ENCODE measurements around the gene USP22.

The USP22 gene

DNA sequence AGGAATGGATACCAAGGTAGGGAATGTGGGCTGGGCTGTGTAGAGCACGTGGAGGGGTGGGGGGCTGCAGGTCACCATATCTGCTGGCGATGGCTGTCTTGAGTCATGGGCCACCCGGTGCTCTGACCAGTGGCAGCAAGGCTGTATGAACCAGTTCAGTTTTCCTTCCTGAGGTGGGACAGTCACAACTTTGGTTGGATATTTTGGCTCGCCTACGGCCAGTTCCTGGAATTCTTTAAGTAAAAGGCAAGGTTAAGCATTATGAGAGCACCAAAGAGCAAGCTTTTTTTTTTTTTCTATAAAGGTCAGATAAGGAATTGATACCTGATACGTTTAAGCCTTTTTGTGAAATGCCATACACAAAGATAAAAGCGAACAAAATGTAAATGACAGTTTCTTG is 81.9 kb downstream of the USP22 start:
- DNase-seq (ENCODE audit: low spot score) (no peak), FAIRE-seq (no peak)

GRCh38 chr17:20955427-20956323 is 87.1 kb downstream of the USP22 start:
- FAIRE-seq, result no peak
- DNase-seq (ENCODE audit: low spot score), result no peak

GRCh38 chr17:20954794-20955193 is 88.0 kb downstream of the USP22 start:
- FAIRE-seq (no peak), DNase-seq (ENCODE audit: low spot score) (no peak)

DNA sequence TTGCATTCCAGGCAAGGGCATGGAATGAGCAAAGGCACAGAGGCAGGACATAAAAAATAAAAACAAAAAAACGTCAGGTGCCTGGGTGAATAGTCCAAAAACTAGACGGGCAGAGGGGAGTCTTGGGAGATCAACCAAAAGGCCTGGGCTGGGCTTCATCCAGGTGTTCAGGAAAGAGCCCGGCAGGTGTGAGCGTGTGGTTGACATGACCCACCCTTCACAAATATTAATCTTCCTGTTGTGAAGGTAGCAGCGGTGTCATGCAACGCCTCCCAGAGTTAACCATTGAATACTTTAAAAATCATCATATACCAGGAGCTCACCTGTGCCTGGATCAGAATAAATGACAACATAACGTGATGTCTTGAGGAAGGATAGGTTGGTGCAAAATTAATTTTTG is 90.6 kb downstream of the USP22 start:
- DNase-seq (ENCODE audit: low spot score) (no peak), FAIRE-seq (no peak)
